ENCODE results near the gene NIPAL1. TPM values are rescaled to one million over a fixed set of nuclear protein-coding genes. Genes with fewer than 3 reads are reported as not detected.
A peak's percentile ranks its signal among the peaks of the same experiment; 100 is the strongest.

NIPAL1 gene
- polyA plus RNA-seq, 3 donors, result 0.13 to 0.22 TPM; not detected in 1

GRCh38 chr4:48047421-48047844, 30.9 kb downstream of the NIPAL1 start:
- no peak for TF ChIP-seq CTCF (IDR thresholded peaks at IDR 0.05)
- Histone ChIP-seq H3K4me1 (ENCODE audit: control insufficient read depth in 1 of 2, insufficient read depth in 2 of 2, low read length in 2 of 2) (peaks cover 31 to 32% of the 10 kb centered on the region in 2 donors), H3K27me3 (ENCODE audit: control insufficient read depth in 2 of 2, insufficient read depth in 2 of 2, low read length in 2 of 2) (peaks cover 32 to 38% of the 10 kb centered on the region in 2 donors), H3K79me2 (ENCODE audit: insufficient read depth, low read length) (no peaks in the 10 kb centered on the region), H3K9ac (ENCODE audit: insufficient read depth, low read length, poor library complexity, severe bottlenecking) (no peak overlapping the region), H3K4me3 (replicated peaks in 1 of 3; ENCODE audit: low read depth in 2 of 3, low read length in 3 of 3) (peak overlapping the region in 1 of 3 experiments; percentile 58), H3K9me3 (replicated peaks in 1 of 2; ENCODE audit: control insufficient read depth in 1 of 2, insufficient read depth in 1 of 2, low read length in 2 of 2) (no peaks in the 10 kb centered on the region), H3K4me2 (replicated peaks; ENCODE audit: extremely low read depth, low read length, poor library complexity, severe bottlenecking) (peak overlapping the region; percentile 57), H2AFZ (ENCODE audit: insufficient read depth, low read depth, low read length, poor library complexity, severe bottlenecking) (no peak overlapping the region), H3K36me3 (replicated peaks in 1 of 2; ENCODE audit: control insufficient read depth in 1 of 2, insufficient read depth in 2 of 2, low read length in 2 of 2) (no peaks in the 10 kb centered on the region), H4K20me1 (ENCODE audit: insufficient read depth, low read length) (no peaks in the 10 kb centered on the region), H3K27ac (ENCODE audit: low read depth in 1 of 2, low read length in 2 of 2) (peak overlapping the region in 1 of 2 donors; percentile 22)
- intact Hi-C loops (cut with micrococcal nuclease), result loop anchor here in 1 of 2 donors (10.0 kb wide), 1 partner anchor 123 kb away; no protein-coding TSS in a partner anchor
- Mint-ChIP-seq H3K4me1 (peaks cover 47% of the 10 kb centered on the region), H3K27me3 (ENCODE audit: low read depth in 3 of 3) (peaks cover 32 to 57% (median 41%) of the 10 kb centered on the region in 3 donors), H3K36me3 (peaks cover 4 to 6% of the 10 kb centered on the region in 2 donors), H3K27ac (peak overlapping the region in 5 of 7 donors; percentile 38 to 87 (median 66)), H3K9me3 (peaks cover 0 to 3% (median 0%) of the 10 kb centered on the region in 7 donors), H3K4me3 (peak overlapping the region; percentile 60 to 89)
- DNase-seq, result peak; percentile 54 to 74 (median 66)
- WGBS (ENCODE audit: insufficient coverage), result 0% methylated on average over 3 of the region's 3 CpGs

GRCh38 chr4:48047896-48048295, 31.3 kb downstream of the NIPAL1 start:
- intact Hi-C loops (cut with micrococcal nuclease), result loop anchor here in 1 of 2 donors (10.0 kb wide), 1 partner anchor 123 kb away; no protein-coding TSS in a partner anchor
- no peak for TF ChIP-seq CTCF (IDR thresholded peaks at IDR 0.05)
- peak overlapping the region in 6 of 7 donors; percentile 6 to 87 (median 32) for H3K27ac Mint-ChIP-seq
- no CpG with 5 or more reads among the region's 1 CpG for WGBS (ENCODE audit: insufficient coverage)
- Histone ChIP-seq H3K4me1 (ENCODE audit: control insufficient read depth in 1 of 2, insufficient read depth in 2 of 2, low read length in 2 of 2) (peaks cover 31 to 32% of the 10 kb centered on the region in 2 donors), H4K20me1 (ENCODE audit: insufficient read depth, low read length) (no peaks in the 10 kb centered on the region), H3K36me3 (replicated peaks in 1 of 2; ENCODE audit: control insufficient read depth in 1 of 2, insufficient read depth in 2 of 2, low read length in 2 of 2) (no peaks in the 10 kb centered on the region), H3K27me3 (ENCODE audit: control insufficient read depth in 2 of 2, insufficient read depth in 2 of 2, low read length in 2 of 2) (peaks cover 32 to 37% of the 10 kb centered on the region in 2 donors), H3K9me3 (replicated peaks in 1 of 2; ENCODE audit: control insufficient read depth in 1 of 2, insufficient read depth in 1 of 2, low read length in 2 of 2) (no peaks in the 10 kb centered on the region), H2AFZ (ENCODE audit: insufficient read depth, low read depth, low read length, poor library complexity, severe bottlenecking) (no peak overlapping the region), H3K4me2 (replicated peaks; ENCODE audit: extremely low read depth, low read length, poor library complexity, severe bottlenecking) (peak overlapping the region; percentile 57), H3K9ac (ENCODE audit: insufficient read depth, low read length, poor library complexity, severe bottlenecking) (no peak overlapping the region), H3K4me3 (replicated peaks in 1 of 3; ENCODE audit: low read depth in 2 of 3, low read length in 3 of 3) (peak overlapping the region in 1 of 3 experiments; percentile 58), H3K27ac (ENCODE audit: low read depth in 1 of 2, low read length in 2 of 2) (peak overlapping the region in 1 of 2 donors; percentile 22), H3K79me2 (ENCODE audit: insufficient read depth, low read length) (no peaks in the 10 kb centered on the region)
- H3K27me3 Mint-ChIP-seq (ENCODE audit: low read depth in 3 of 3), result peaks cover 32 to 54% (median 41%) of the 10 kb centered on the region in 3 donors
- peak overlapping the region in 1 of 2 donors; percentile 21 for H3K4me3 Mint-ChIP-seq
- H3K4me1 Mint-ChIP-seq, result peaks cover 44% of the 10 kb centered on the region
- DNase-seq, result no peak
- peaks cover 0 to 3% (median 0%) of the 10 kb centered on the region in 7 donors for H3K9me3 Mint-ChIP-seq
- peaks cover 4 to 6% of the 10 kb centered on the region in 2 donors for H3K36me3 Mint-ChIP-seq
